ENCODE measurements around the gene COMMD1. TPM values are rescaled to one million over a fixed set of nuclear protein-coding genes. Genes with fewer than 3 reads are reported as not detected.

COMMD1 gene
- total and polyA plus RNA-seq, 9 donors, result 48.6 to 76.8 (median 62.0) TPM

DNA sequence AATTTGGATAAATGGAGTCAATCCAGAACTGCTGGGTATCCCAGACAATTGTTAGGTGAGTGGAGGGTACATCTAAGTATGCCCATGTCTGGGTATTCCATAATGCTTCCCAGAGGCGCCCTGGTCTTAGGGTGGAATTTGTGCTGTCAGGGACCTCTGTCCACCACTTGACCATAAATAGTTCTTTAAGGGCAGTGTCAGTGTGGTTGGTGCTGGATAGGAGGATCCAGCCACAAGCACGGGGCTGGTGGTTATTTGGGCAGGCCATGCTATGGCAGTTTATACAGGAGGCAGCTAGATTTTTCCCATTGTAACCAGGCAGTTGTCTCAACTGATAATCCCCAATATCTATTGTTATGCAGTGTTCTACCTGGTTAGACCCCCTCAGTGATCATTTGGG is 186.0 kb downstream of the COMMD1 start:
- Histone ChIP-seq H3K4me1 (ENCODE audit: control insufficient read depth, insufficient read depth, low read length) (no peaks in the 10 kb centered on the region), H3K27me3 (ENCODE audit: control insufficient read depth, insufficient read depth, low read length) (no peaks in the 10 kb centered on the region), H3K4me3 (ENCODE audit: low read length) (no peak overlapping the region), H3K27ac (ENCODE audit: low read length) (no peak overlapping the region), H3K36me3 (ENCODE audit: control insufficient read depth, insufficient read depth, low read length) (no peaks in the 10 kb centered on the region), H3K9me3 (replicated peaks; ENCODE audit: control insufficient read depth, low read depth, low read length) (no peaks in the 10 kb centered on the region)
- no peak for DNase-seq
- no CpG with 5 or more reads among the region's 2 CpGs for WGBS (ENCODE audit: insufficient coverage)

DNA sequence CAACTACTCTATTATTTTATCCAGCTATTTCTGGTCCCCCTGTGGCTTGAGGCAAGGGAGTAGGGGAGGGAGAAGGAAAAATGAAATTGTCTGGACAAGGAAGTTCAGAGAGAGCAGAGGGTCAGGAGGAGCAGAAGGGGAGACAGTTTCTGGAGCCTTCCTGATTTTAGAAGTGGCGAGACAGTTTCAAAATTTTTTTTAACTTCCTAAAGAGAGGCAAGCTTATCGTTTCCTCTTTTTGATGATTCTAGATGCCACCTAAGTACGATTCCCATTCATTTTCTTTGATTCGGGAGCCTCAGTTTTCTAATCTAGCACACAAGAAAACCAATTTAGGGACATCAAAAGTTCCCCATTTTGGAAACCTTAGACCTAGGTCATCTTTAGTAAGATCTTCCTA is 193.6 kb downstream of the COMMD1 start:
- DNase-seq, result no peak
- 91% methylated on average over 3 of the region's 4 CpGs for WGBS (ENCODE audit: insufficient coverage)
- H3K27me3 ChIP-seq (ENCODE audit: control insufficient read depth, insufficient read depth, low read length), result no peaks in the 10 kb centered on the region
- H3K27ac ChIP-seq (ENCODE audit: low read length), result no peak overlapping the region
- no peaks in the 10 kb centered on the region for H3K9me3 ChIP-seq (replicated peaks; ENCODE audit: control insufficient read depth, low read depth, low read length)
- H3K36me3 ChIP-seq (ENCODE audit: control insufficient read depth, insufficient read depth, low read length), result no peaks in the 10 kb centered on the region
- H3K4me1 ChIP-seq (ENCODE audit: control insufficient read depth, insufficient read depth, low read length), result no peaks in the 10 kb centered on the region
- no peak overlapping the region for H3K4me3 ChIP-seq (ENCODE audit: low read length)

DNA sequence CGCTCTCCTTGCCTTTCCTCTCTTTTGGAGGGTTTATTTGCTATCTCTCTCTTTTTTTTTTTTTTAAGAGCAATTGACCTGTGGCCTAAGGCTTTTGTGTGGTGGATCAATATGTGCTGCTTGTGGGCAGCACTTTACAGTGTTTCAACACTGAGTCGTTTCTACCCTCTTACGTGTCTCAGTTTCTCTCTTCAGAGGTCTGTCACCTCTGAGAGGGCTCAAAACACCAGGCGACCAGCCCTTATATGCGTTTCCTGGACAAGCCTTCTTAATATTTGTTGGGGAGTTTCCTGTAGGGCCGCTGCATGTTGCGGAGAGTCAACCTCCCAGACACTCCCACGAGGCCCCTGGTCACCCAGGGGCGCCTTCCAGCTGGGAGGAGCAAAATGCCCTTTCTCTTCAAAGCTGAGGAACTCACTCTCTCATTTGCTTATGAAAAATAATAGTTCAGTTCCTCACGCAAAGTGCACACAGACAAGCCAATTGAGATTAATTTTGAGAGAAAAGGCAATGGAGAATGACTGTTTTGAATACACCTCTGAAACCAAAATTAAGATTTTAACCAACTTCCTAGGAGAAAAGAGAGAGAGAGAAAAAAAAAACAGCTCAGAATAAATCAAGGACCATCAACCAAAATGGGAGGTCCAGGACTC is 194.2 kb downstream of the COMMD1 start:
- WGBS (ENCODE audit: insufficient coverage), result 83% methylated on average over 2 of the region's 10 CpGs
- Histone ChIP-seq H3K27ac (ENCODE audit: low read length) (no peak overlapping the region), H3K36me3 (ENCODE audit: control insufficient read depth, insufficient read depth, low read length) (no peaks in the 10 kb centered on the region), H3K27me3 (ENCODE audit: control insufficient read depth, insufficient read depth, low read length) (no peaks in the 10 kb centered on the region), H3K4me3 (ENCODE audit: low read length) (no peak overlapping the region), H3K4me1 (ENCODE audit: control insufficient read depth, insufficient read depth, low read length) (no peaks in the 10 kb centered on the region), H3K9me3 (replicated peaks; ENCODE audit: control insufficient read depth, low read depth, low read length) (no peaks in the 10 kb centered on the region)
- DNase-seq, result no peak

DNA sequence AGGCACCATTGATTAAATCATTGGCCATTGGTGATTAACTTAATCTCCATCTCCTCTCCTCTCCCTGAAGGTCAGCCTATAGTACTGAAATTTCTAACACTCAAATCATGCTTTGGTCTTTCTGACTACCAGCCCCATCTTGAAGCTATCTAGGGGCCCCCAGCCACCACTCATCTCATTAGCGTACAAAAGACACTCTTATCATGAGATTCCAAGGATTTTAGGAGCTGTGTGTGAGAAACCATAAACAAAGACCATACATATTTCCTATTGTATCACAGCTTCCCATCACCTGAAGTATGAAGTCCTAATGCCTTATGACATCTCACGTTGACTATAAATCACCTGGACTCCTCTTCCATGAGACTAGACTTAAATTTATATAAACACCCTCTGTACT is 196.4 kb downstream of the COMMD1 start:
- H3K4me3 ChIP-seq (ENCODE audit: low read length), result no peak overlapping the region
- no peak overlapping the region for H3K27ac ChIP-seq (ENCODE audit: low read length)
- H3K9me3 ChIP-seq (replicated peaks; ENCODE audit: control insufficient read depth, low read depth, low read length), result no peaks in the 10 kb centered on the region
- H3K36me3 ChIP-seq (ENCODE audit: control insufficient read depth, insufficient read depth, low read length), result no peaks in the 10 kb centered on the region
- no peaks in the 10 kb centered on the region for H3K4me1 ChIP-seq (ENCODE audit: control insufficient read depth, insufficient read depth, low read length)
- no peak for DNase-seq
- WGBS (ENCODE audit: insufficient coverage), result 89% methylated on average over 1 of the region's 2 CpGs
- no peaks in the 10 kb centered on the region for H3K27me3 ChIP-seq (ENCODE audit: control insufficient read depth, insufficient read depth, low read length)

DNA sequence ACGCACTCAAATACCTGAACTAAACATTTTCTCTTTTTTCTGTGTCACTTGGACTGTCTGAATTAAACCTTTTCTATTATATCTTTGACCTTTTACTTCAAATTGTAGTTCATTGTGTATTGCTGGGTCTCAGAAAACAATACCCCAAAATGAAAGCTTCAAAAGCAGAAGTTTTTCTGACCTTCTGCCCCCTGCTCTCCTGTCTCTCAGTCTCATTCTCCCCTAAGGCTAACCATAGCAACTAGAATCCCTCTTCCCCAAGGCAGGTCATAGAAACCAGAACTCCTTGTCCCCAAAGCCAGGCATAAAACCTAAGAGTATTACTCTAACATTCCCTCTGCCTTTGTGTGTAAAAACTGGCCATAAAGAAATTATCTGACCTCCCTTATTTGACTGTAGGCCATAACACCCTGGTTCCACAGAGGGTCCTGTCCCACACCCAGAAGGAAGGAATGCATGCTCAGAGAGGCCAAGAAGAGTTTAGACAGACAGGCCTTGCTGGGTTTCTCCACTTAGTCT is 197.0 kb downstream of the COMMD1 start:
- H3K36me3 ChIP-seq (ENCODE audit: control insufficient read depth, insufficient read depth, low read length), result no peaks in the 10 kb centered on the region
- no peaks in the 10 kb centered on the region for H3K4me1 ChIP-seq (ENCODE audit: control insufficient read depth, insufficient read depth, low read length)
- no CpG with 5 or more reads among the region's 1 CpG for WGBS (ENCODE audit: insufficient coverage)
- no peak overlapping the region for H3K4me3 ChIP-seq (ENCODE audit: low read length)
- H3K27ac ChIP-seq (ENCODE audit: low read length), result no peak overlapping the region
- no peaks in the 10 kb centered on the region for H3K27me3 ChIP-seq (ENCODE audit: control insufficient read depth, insufficient read depth, low read length)
- H3K9me3 ChIP-seq (replicated peaks; ENCODE audit: control insufficient read depth, low read depth, low read length), result no peaks in the 10 kb centered on the region
- no peak for DNase-seq

DNA sequence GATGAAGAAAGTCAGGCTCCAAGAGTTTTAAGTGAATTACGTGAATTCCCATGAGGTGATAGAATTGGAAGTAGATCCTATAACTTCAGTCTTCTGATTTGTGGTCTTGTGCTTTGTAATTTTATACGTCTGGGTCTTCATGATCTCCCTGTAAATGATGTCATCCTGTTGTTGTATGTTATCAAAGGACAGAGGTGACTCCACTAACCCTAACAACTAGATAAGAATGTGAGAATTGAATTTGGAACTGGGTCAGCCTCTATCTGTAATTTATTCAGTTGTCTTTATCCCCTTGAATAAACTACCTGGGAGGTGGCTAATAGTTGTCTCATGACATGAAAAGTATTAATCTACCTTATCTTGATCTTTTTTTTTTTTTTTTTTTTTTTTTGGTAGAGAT is 204.1 kb downstream of the COMMD1 start:
- Histone ChIP-seq H3K4me3 (ENCODE audit: low read length) (no peak overlapping the region), H3K9me3 (replicated peaks; ENCODE audit: control insufficient read depth, low read depth, low read length) (no peaks in the 10 kb centered on the region), H3K36me3 (ENCODE audit: control insufficient read depth, insufficient read depth, low read length) (no peaks in the 10 kb centered on the region), H3K27ac (ENCODE audit: low read length) (no peak overlapping the region), H3K27me3 (ENCODE audit: control insufficient read depth, insufficient read depth, low read length) (no peaks in the 10 kb centered on the region), H3K4me1 (ENCODE audit: control insufficient read depth, insufficient read depth, low read length) (no peaks in the 10 kb centered on the region)
- WGBS (ENCODE audit: insufficient coverage), result no CpG with 5 or more reads among the region's 2 CpGs
- no peak for DNase-seq

DNA sequence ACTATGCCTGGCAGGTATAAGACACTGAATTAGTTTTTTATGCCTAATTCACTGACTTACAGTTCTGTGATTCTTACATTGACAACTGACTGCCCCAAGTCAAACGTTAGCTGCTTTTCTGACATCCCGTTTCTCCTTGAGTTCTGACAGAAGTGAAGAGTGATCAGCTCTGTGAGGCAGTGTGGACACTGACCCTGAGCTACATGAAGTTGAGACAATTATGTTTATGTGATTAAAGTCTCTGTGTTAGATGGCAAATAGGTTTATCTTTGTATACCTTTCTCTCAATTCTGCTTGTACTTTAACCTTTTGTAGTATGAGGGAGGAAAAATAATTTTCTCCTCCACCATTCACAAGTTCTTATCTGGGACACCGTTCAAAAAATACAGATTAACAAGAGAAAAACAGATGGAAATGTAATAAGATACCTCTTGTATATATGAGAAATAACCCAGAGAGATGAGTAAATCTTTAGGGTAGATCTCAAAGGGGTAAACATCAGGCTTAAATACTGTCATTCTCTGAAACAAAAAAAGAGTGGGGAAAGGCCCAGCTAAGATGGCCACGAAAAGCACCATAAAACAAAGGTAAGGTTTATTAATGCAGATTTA is 205.0 kb downstream of the COMMD1 start:
- DNase-seq, result no peak
- Histone ChIP-seq H3K4me3 (ENCODE audit: low read length) (no peak overlapping the region), H3K27ac (ENCODE audit: low read length) (no peak overlapping the region), H3K4me1 (ENCODE audit: control insufficient read depth, insufficient read depth, low read length) (no peaks in the 10 kb centered on the region), H3K36me3 (ENCODE audit: control insufficient read depth, insufficient read depth, low read length) (no peaks in the 10 kb centered on the region), H3K27me3 (ENCODE audit: control insufficient read depth, insufficient read depth, low read length) (no peaks in the 10 kb centered on the region), H3K9me3 (replicated peaks; ENCODE audit: control insufficient read depth, low read depth, low read length) (no peaks in the 10 kb centered on the region)
- WGBS (ENCODE audit: insufficient coverage), result no CpG with 5 or more reads among the region's 4 CpGs

DNA sequence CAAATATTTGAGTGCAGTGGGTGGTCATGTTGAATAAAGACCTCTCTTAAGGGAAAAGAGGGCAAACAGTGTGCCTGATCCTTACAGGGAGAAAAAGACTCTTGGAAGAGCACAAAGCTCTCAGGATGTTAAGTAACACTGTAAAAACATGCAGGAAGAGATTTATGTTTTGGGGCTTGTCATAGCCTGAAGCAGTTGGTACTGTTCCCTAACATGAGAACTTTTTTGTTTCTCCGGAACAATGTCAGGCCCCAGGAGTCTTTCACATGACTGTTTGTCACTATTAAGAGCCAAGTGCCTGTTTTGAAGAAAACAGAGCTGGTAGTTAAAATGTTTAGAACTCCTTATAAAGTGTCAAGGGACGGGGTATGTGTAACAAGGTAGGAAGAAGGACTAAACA is 206.7 kb downstream of the COMMD1 start:
- Histone ChIP-seq H3K27me3 (ENCODE audit: control insufficient read depth, insufficient read depth, low read length) (no peaks in the 10 kb centered on the region), H3K36me3 (ENCODE audit: control insufficient read depth, insufficient read depth, low read length) (no peaks in the 10 kb centered on the region), H3K4me3 (ENCODE audit: low read length) (no peak overlapping the region), H3K9me3 (replicated peaks; ENCODE audit: control insufficient read depth, low read depth, low read length) (no peaks in the 10 kb centered on the region), H3K4me1 (ENCODE audit: control insufficient read depth, insufficient read depth, low read length) (no peaks in the 10 kb centered on the region), H3K27ac (ENCODE audit: low read length) (no peak overlapping the region)
- WGBS (ENCODE audit: insufficient coverage), result no CpG with 5 or more reads among the region's 2 CpGs
- DNase-seq, result peak; percentile 21

DNA sequence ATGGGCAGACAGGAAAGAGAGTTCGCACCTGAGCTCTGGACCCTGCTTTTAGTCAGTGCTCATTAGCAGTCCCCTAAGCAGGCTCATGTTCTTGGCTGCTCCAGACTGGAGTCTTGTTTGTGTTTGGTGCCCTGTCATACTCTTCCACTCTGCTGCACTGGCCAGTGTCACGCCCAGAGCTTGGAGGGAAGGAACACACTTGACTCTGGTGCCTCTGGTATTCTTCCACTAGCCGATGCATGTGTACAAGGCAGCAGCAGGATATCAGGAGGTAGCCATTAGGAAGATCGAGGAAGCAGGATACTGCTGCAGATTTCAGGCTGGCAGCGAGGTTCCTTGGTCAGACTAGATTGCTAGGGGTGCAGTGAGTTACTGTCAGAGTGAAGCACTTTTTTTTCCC is 209.1 kb downstream of the COMMD1 start:
- 81% methylated on average over 4 of the region's 5 CpGs for WGBS (ENCODE audit: insufficient coverage)
- DNase-seq, result no peak
- Histone ChIP-seq H3K9me3 (replicated peaks; ENCODE audit: control insufficient read depth, low read depth, low read length) (no peaks in the 10 kb centered on the region), H3K36me3 (ENCODE audit: control insufficient read depth, insufficient read depth, low read length) (no peaks in the 10 kb centered on the region), H3K27me3 (ENCODE audit: control insufficient read depth, insufficient read depth, low read length) (no peaks in the 10 kb centered on the region), H3K4me1 (ENCODE audit: control insufficient read depth, insufficient read depth, low read length) (no peaks in the 10 kb centered on the region), H3K4me3 (ENCODE audit: low read length) (no peak overlapping the region), H3K27ac (ENCODE audit: low read length) (no peak overlapping the region)

DNA sequence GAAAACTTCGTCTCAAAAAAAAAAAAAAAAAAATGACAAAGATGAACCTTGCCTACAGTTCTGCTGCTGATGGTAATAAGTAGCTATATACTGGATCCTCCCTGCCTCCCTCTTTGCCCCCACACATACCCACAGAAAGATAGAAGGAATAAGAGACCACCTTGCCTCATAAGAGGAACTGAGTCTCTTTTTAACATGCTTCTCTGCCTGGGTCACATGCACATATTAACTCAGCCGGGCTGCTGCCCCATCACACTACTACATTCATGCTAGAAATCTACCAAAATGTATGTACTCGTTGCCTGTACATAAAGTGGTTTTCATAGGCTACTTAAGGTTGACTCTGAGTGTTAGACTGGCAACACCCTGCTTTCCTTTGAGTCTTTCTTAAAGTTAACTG is 211.5 kb downstream of the COMMD1 start:
- H3K27ac ChIP-seq (ENCODE audit: low read length), result no peak overlapping the region
- H3K36me3 ChIP-seq (ENCODE audit: control insufficient read depth, insufficient read depth, low read length), result no peaks in the 10 kb centered on the region
- no CpG with 5 or more reads among the region's 3 CpGs for WGBS (ENCODE audit: insufficient coverage)
- no peaks in the 10 kb centered on the region for H3K9me3 ChIP-seq (replicated peaks; ENCODE audit: control insufficient read depth, low read depth, low read length)
- H3K27me3 ChIP-seq (ENCODE audit: control insufficient read depth, insufficient read depth, low read length), result no peaks in the 10 kb centered on the region
- no peak for DNase-seq
- H3K4me3 ChIP-seq (ENCODE audit: low read length), result no peak overlapping the region
- H3K4me1 ChIP-seq (ENCODE audit: control insufficient read depth, insufficient read depth, low read length), result no peaks in the 10 kb centered on the region

Data from muscle of leg (tissue), 11 donors.